ENCODE data around the gene FBXO47. TPM values are rescaled to one million over a fixed set of nuclear protein-coding genes. Genes with fewer than 3 reads are reported as not detected.
A peak's percentile ranks its signal among the peaks of the same experiment; 100 is the strongest.
"Not testable (repeated sequence)": the region's sequence is repeated elsewhere in the genome, so short reads cannot be mapped to it uniquely, and the experiment has no call there.

The FBXO47 gene
- total RNA-seq, 1 experiment from 2014 or later: not detected

GRCh38 chr17:38916771-38917170 is 50.4 kb downstream of the FBXO47 start:
- Histone ChIP-seq H3K9me3 (no peaks in the 10 kb centered on the region), H3K4me3 (no peak overlapping the region), H3K36me3 (peaks cover 98% of the 10 kb centered on the region), H3K27me3 (no peaks in the 10 kb centered on the region)
- DNase-seq: no peak

- DNase-seq: no peak
- H3K27me3 ChIP-seq: no peaks in the 10 kb centered on the region
- H3K4me3 ChIP-seq: no peak overlapping the region
- no peaks in the 10 kb centered on the region for H3K9me3 ChIP-seq
- peaks cover 99% of the 10 kb centered on the region for H3K36me3 ChIP-seq
These were observed 51.6 kb downstream of the FBXO47 start for GRCh38 chr17:38915639-38915995.

GRCh38 chr17:38914741-38915638 is 52.2 kb downstream of the FBXO47 start:
- no peaks in the 10 kb centered on the region for H3K9me3 ChIP-seq
- H3K27me3 ChIP-seq: no peaks in the 10 kb centered on the region
- H3K4me3 ChIP-seq: no peak overlapping the region
- peaks cover 94% of the 10 kb centered on the region for H3K36me3 ChIP-seq
- no peak for DNase-seq

- peaks cover 94% of the 10 kb centered on the region for H3K36me3 ChIP-seq
- peak; percentile 64 for DNase-seq
These were observed 54.9 kb downstream of the FBXO47 start for GRCh38 chr17:38912221-38912813.

GRCh38 chr17:38911731-38912081 is 55.5 kb downstream of the FBXO47 start:
- not testable (repeated sequence) for DNase-seq, H3K9me3 ChIP-seq, H3K4me3 ChIP-seq, H3K27me3 ChIP-seq
- H3K36me3 ChIP-seq: peaks cover 93% of the 10 kb centered on the region

More at GRCh38 chr17:38912221-38912813, 54.9 kb downstream of the FBXO47 start:
- H3K27me3 ChIP-seq: no peaks in the 10 kb centered on the region
- H3K9me3 ChIP-seq: no peaks in the 10 kb centered on the region
- no peak overlapping the region for H3K4me3 ChIP-seq

GRCh38 chr17:38911081-38911730 is 56.0 kb downstream of the FBXO47 start:
- Histone ChIP-seq H3K4me3 (no peak overlapping the region), H3K36me3 (peaks cover 91% of the 10 kb centered on the region), H3K9me3 (no peaks in the 10 kb centered on the region), H3K27me3 (no peaks in the 10 kb centered on the region)
- DNase-seq: no peak

GRCh38 chr17:38910325-38910724 is 56.9 kb downstream of the FBXO47 start:
- DNase-seq: no peak
- H3K36me3 ChIP-seq: peaks cover 88% of the 10 kb centered on the region
- no peaks in the 10 kb centered on the region for H3K9me3 ChIP-seq
- no peaks in the 10 kb centered on the region for H3K27me3 ChIP-seq
- no peak overlapping the region for H3K4me3 ChIP-seq

GRCh38 chr17:38908676-38909181 is 58.5 kb downstream of the FBXO47 start:
- peaks cover 86% of the 10 kb centered on the region for H3K36me3 ChIP-seq
- H3K9me3 ChIP-seq: no peaks in the 10 kb centered on the region
- H3K4me3 ChIP-seq: no peak overlapping the region
- no peak for DNase-seq
- no peaks in the 10 kb centered on the region for H3K27me3 ChIP-seq

- Histone ChIP-seq H3K36me3 (peaks cover 86% of the 10 kb centered on the region), H3K27me3 (no peaks in the 10 kb centered on the region), H3K4me3 (no peak overlapping the region), H3K9me3 (no peaks in the 10 kb centered on the region)
- DNase-seq: no peak
These were observed 59.1 kb downstream of the FBXO47 start for GRCh38 chr17:38907930-38908675.

GRCh38 chr17:38906460-38907228 is 60.6 kb downstream of the FBXO47 start:
- no peak for DNase-seq
- H3K9me3 ChIP-seq: no peaks in the 10 kb centered on the region
- H3K4me3 ChIP-seq: no peak overlapping the region
- H3K27me3 ChIP-seq: no peaks in the 10 kb centered on the region
- peaks cover 81% of the 10 kb centered on the region for H3K36me3 ChIP-seq

- no peak for DNase-seq
- Histone ChIP-seq H3K36me3 (peaks cover 85% of the 10 kb centered on the region), H3K9me3 (no peaks in the 10 kb centered on the region), H3K4me3 (no peak overlapping the region), H3K27me3 (no peaks in the 10 kb centered on the region)
These were observed 61.8 kb downstream of the FBXO47 start for GRCh38 chr17:38905375-38905774.

GRCh38 chr17:38904892-38905291 is 62.3 kb downstream of the FBXO47 start:
- Histone ChIP-seq H3K9me3 (no peaks in the 10 kb centered on the region), H3K36me3 (peaks cover 85% of the 10 kb centered on the region), H3K4me3 (no peak overlapping the region), H3K27me3 (no peaks in the 10 kb centered on the region)
- no peak for DNase-seq

- H3K36me3 ChIP-seq: peaks cover 83% of the 10 kb centered on the region
- H3K9me3 ChIP-seq: no peaks in the 10 kb centered on the region
These were observed 63.8 kb downstream of the FBXO47 start for GRCh38 chr17:38903404-38903803.

GRCh38 chr17:38900978-38901656 is 66.1 kb downstream of the FBXO47 start:
- Histone ChIP-seq H3K27me3 (no peaks in the 10 kb centered on the region), H3K4me3 (no peak overlapping the region), H3K36me3 (peaks cover 87% of the 10 kb centered on the region), H3K9me3 (no peaks in the 10 kb centered on the region)
- peak; percentile 45 for DNase-seq

More at GRCh38 chr17:38903404-38903803, 63.8 kb downstream of the FBXO47 start:
- H3K4me3 ChIP-seq: no peak overlapping the region
- H3K27me3 ChIP-seq: no peaks in the 10 kb centered on the region
- no peak for DNase-seq

- no peaks in the 10 kb centered on the region for H3K9me3 ChIP-seq
These were observed 67.8 kb downstream of the FBXO47 start for GRCh38 chr17:38899421-38899820.

More at GRCh38 chr17:38899421-38899820, 67.8 kb downstream of the FBXO47 start:
- Histone ChIP-seq H3K4me3 (no peak overlapping the region), H3K36me3 (peaks cover 88% of the 10 kb centered on the region), H3K27me3 (no peaks in the 10 kb centered on the region)
- no peak for DNase-seq

Data from MG63 (cell line).